Gastrocnemius medialis (tissue), 4 donors: Measurements from ENCODE around the gene CHCT1. TPM values are rescaled to one million over a fixed set of nuclear protein-coding genes. Genes with fewer than 3 reads are reported as not detected.
"Not testable (repeated sequence)": the region's sequence is repeated elsewhere in the genome, so short reads cannot be mapped to it uniquely, and the experiment has no call there.

Source experiments
- ATAC-seq, 2 donors: fragments of 150-250 bp; one replicate each; pipeline ENCODE4 v1.9.1; 2016
- DNase-seq, 2 donors: peaks; one replicate each; pipeline ENCODE4 v3.0.0-alpha.2; 2019
- H3K27ac ChIP-seq, 4 donors: fragments of 200-600 bp; sonication (generic); 1 replicate in 1 of 4; 2 replicates in 3 of 4; pipeline ENCODE4 v1.5.1; 2016 to 2018; ENCODE audit warnings: mild to moderate bottlenecking in 2 of 4, moderate library complexity in 1 of 4
- H3K27me3 ChIP-seq, 3 donors: fragments of 200-600 bp; sonication (generic) in 2 of 3; 1 replicate in 1 of 3; 2 replicates in 2 of 3; pipeline versions ENCODE4 v1.5.1 to v1.6.0; 2016 to 2019; ENCODE audit warnings: mild to moderate bottlenecking in 1 of 3, moderate library complexity in 1 of 3
- H3K36me3 ChIP-seq, 2 donors: fragments of 200-600 bp; sonication (generic) in 1 of 2; one replicate each; pipeline ENCODE4 v1.5.1; 2017 to 2018
- H3K4me1 ChIP-seq, 2 donors: fragments of 200-600 bp; sonication (generic) in 1 of 2; one replicate each; pipeline ENCODE4 v1.5.1; 2016 to 2017; ENCODE audit warnings: mild to moderate bottlenecking in 2 of 2
- H3K4me3 ChIP-seq, 4 donors: fragments of 200-600 bp; sonication (generic) in 3 of 4; 1 replicate in 1 of 4; 2 replicates in 3 of 4; pipeline ENCODE4 v1.5.1; 2016 to 2019; ENCODE audit warnings: mild to moderate bottlenecking in 2 of 4
- H3K9me3 ChIP-seq, 3 donors: fragments of 200-600 bp; sonication (generic) in 2 of 3; 1 replicate in 1 of 3; 2 replicates in 2 of 3; pipeline ENCODE4 v1.5.1; 2016 to 2019
- CTCF ChIP-seq, 5 experiments: fragments of 450-650 bp in 3 of 5; fragments of 200-600 bp in 2 of 5; sonication (generic) in 2 of 5; IDR thresholded peaks in 4 of 5; conservative IDR thresholded peaks in 1 of 5; 1 replicate in 4 of 5; 2 replicates in 1 of 5; pipeline ENCODE4 v1.5.1; 2016 to 2019; ENCODE audit warnings: antibody characterized with exemption in 5 of 5, mild to moderate bottlenecking in 3 of 5, moderate library complexity in 3 of 5
- POLR2A ChIP-seq, 2 donors: fragments of 450-650 bp; IDR thresholded peaks; one replicate each; pipeline ENCODE4 v1.6.1; 2017; ENCODE audit warnings: antibody characterized with exemption in 2 of 2, mild to moderate bottlenecking in 2 of 2, moderate library complexity in 2 of 2
- in situ Hi-C, 4 donors: fragments of 200-750 bp; cut with MboI; loops; one replicate each; pipeline versions ENCODE4 v1.15.0 to v1.8.0; 2017; ENCODE audit warnings: low sequenced_read_pairs in 4 of 4
- intact Hi-C: fragments of 100-400 bp; cut with DNase I; formaldehyde crosslinking; loops from one replicate; pipeline ENCODE4 v1.15.1; 2023; ENCODE audit warnings: low total_unique reads
- total RNA-seq, 4 donors: library from RNA; depleted of rRNA; stranded (reverse); fragments of >200 nt; gene quantifications; one replicate each; pipeline versions ENCODE4 v1.1.0 to v1.2.3, GENCODE V29; 2016

The CHCT1 gene
- total RNA-seq, 4 donors from 2014 or later, result not detected

- no peak for ATAC-seq
- Histone ChIP-seq H3K36me3 (no peaks in the 10 kb centered on the region), H3K27ac (no peak overlapping the region), H3K27me3 (no peaks in the 10 kb centered on the region), H3K4me3 (no peak overlapping the region), H3K9me3 (no peaks in the 10 kb centered on the region), H3K4me1 (peaks cover 4 to 8% of the 10 kb centered on the region in 2 donors)
- in situ Hi-C loops, result loop anchor here (25.0 kb wide), 2 partner anchors 288 to 363 kb away; partner anchors contain the start of gene CA4 (in 3 of the 4)
- intact Hi-C loops, result no loop called here
- no peak for TF ChIP-seq CTCF (IDR thresholded peaks at IDR 0.05 in 4 of 5, conservative IDR thresholded peaks at IDR 0.05 in 1 of 5)
- no peak for TF ChIP-seq POLR2A (IDR thresholded peaks at IDR 0.05)
- DNase-seq, result no peak
Measured at GRCh38 chr17:60425626-60426025, 3.3 kb downstream of the CHCT1 start.

- no peak for ATAC-seq
- intact Hi-C loops, result no loop called here
Measured at GRCh38 chr17:60426596-60426995, 4.3 kb downstream of the CHCT1 start.

GRCh38 chr17:60428491-60428890, 6.2 kb downstream of the CHCT1 start:
- H3K36me3 ChIP-seq, H3K9me3 ChIP-seq, H3K27me3 ChIP-seq, DNase-seq, H3K4me1 ChIP-seq, intact Hi-C loops, H3K27ac ChIP-seq, H3K4me3 ChIP-seq, ATAC-seq: not testable (repeated sequence)
- in situ Hi-C loops, result loop anchor here (25.0 kb wide), 2 partner anchors 291 to 366 kb away; partner anchors contain the start of gene CA4 (in 3 of the 4)

More at GRCh38 chr17:60426596-60426995, 4.3 kb downstream of the CHCT1 start:
- H3K27ac ChIP-seq, result no peak overlapping the region
- in situ Hi-C loops, result loop anchor here (25.0 kb wide), 2 partner anchors 289 to 364 kb away; partner anchors contain the start of gene CA4 (in 3 of the 4)
- DNase-seq, result no peak
- no peaks in the 10 kb centered on the region for H3K27me3 ChIP-seq
- peaks cover 0 to 2% of the 10 kb centered on the region in 2 donors for H3K4me1 ChIP-seq
- no peaks in the 10 kb centered on the region for H3K9me3 ChIP-seq
- no peak for TF ChIP-seq CTCF (IDR thresholded peaks at IDR 0.05 in 4 of 5, conservative IDR thresholded peaks at IDR 0.05 in 1 of 5)
- TF ChIP-seq POLR2A (IDR thresholded peaks at IDR 0.05), result no peak
- H3K4me3 ChIP-seq, result no peak overlapping the region
- no peaks in the 10 kb centered on the region for H3K36me3 ChIP-seq

GRCh38 chr17:60430561-60430960, 8.3 kb downstream of the CHCT1 start:
- H3K4me3 ChIP-seq, H3K9me3 ChIP-seq, intact Hi-C loops, DNase-seq, H3K36me3 ChIP-seq, H3K27me3 ChIP-seq, H3K4me1 ChIP-seq, H3K27ac ChIP-seq, ATAC-seq: not testable (repeated sequence)
- in situ Hi-C loops, result loop anchor here (25.0 kb wide), 2 partner anchors 293 to 368 kb away; partner anchors contain the start of gene CA4 (in 3 of the 4)

- intact Hi-C loops, H3K27ac ChIP-seq, H3K9me3 ChIP-seq, H3K4me3 ChIP-seq, H3K4me1 ChIP-seq, H3K36me3 ChIP-seq, DNase-seq, H3K27me3 ChIP-seq, ATAC-seq: not testable (repeated sequence)
- in situ Hi-C loops, result loop anchor here (25.0 kb wide), 2 partner anchors 296 to 371 kb away; partner anchors contain the start of gene CA4 (in 3 of the 4)
Measured at GRCh38 chr17:60433021-60433997, 11.0 kb downstream of the CHCT1 start.
